Keratinocyte (primary cell): ENCODE data around the gene ZFAND6. TPM values are rescaled to one million over a fixed set of nuclear protein-coding genes. Genes with fewer than 3 reads are reported as not detected.

ENCODE experiments used
- DNase-seq: peaks from one replicate; pipeline ENCODE4 v3.0.0-alpha.2; 2011; ENCODE audit warnings: low read depth, missing footprints, low spot score
- FAIRE-seq: peaks from 2 replicates; lab custom pipeline; 2011; peaks lifted over from hg19 to GRCh38; lab: Jason Lieb, UNC
- H2AFZ ChIP-seq: 2 replicates; pipeline ENCODE4 v1.6.0; 2012; ENCODE audit warnings: low read length, control low read depth, inconsistent platforms; ENCODE audit not compliant: control insufficient read depth
- H3K27ac ChIP-seq: 2 replicates; pipeline ENCODE4 v1.5.1; 2011; ENCODE audit warnings: low read length; ENCODE audit not compliant: control insufficient read depth, insufficient read depth
- H3K27me3 ChIP-seq: 3 replicates; pipeline ENCODE4 v1.6.0; 2011; ENCODE audit warnings: low read length; ENCODE audit not compliant: control insufficient read depth, insufficient read depth; ENCODE audit errors: extremely low read depth
- H3K36me3 ChIP-seq, 2 experiments: 2 replicates in 1 of 2; 3 replicates in 1 of 2; pipeline ENCODE4 v1.5.1; 2011; ENCODE audit warnings: low read length in 2 of 2, mild to moderate bottlenecking in 1 of 2; ENCODE audit not compliant: control insufficient read depth in 2 of 2, insufficient read depth in 2 of 2; ENCODE audit errors: extremely low read depth in 1 of 2
- H3K4me1 ChIP-seq: 3 replicates; pipeline ENCODE4 v1.5.1; 2011; ENCODE audit warnings: low read length; ENCODE audit not compliant: control insufficient read depth, insufficient read depth; ENCODE audit errors: extremely low read depth
- H3K4me2 ChIP-seq: 3 replicates; pipeline ENCODE4 v1.6.0; 2011; ENCODE audit warnings: low read depth, low read length; ENCODE audit not compliant: control insufficient read depth, insufficient read depth; ENCODE audit errors: extremely low read depth
- H3K4me3 ChIP-seq, 3 experiments: fragments of 200-600 bp in 1 of 3; sonication (generic) in 1 of 3; 2 replicates in 2 of 3; 3 replicates in 1 of 3; pipeline ENCODE4 v1.5.1; 2011 to 2016; ENCODE audit warnings: low read length in 3 of 3, mild to moderate bottlenecking in 3 of 3, control low read depth in 2 of 3, inconsistent platforms in 1 of 3, low read depth in 1 of 3, mixed read lengths in 1 of 3, mixed run types in 1 of 3, moderate library complexity in 1 of 3; ENCODE audit not compliant: control insufficient read depth in 2 of 3, insufficient read depth in 2 of 3; ENCODE audit errors: extremely low read depth in 1 of 3
- H3K79me2 ChIP-seq: 2 replicates; pipeline ENCODE4 v1.6.0; 2012; ENCODE audit warnings: low read length; ENCODE audit not compliant: control insufficient read depth, insufficient read depth
- H3K9ac ChIP-seq: 3 replicates; pipeline ENCODE4 v1.6.0; 2011; ENCODE audit warnings: low read length; ENCODE audit not compliant: control insufficient read depth, insufficient read depth; ENCODE audit errors: extremely low read depth
- H3K9me1 ChIP-seq: 3 replicates; pipeline ENCODE4 v1.6.0; 2011; ENCODE audit warnings: low read length; ENCODE audit not compliant: control insufficient read depth, insufficient read depth; ENCODE audit errors: extremely low read depth
- H3K9me3 ChIP-seq: 2 replicates; pipeline ENCODE4 v1.5.1; 2012; ENCODE audit warnings: low read depth, low read length; ENCODE audit not compliant: control insufficient read depth
- H4K20me1 ChIP-seq: 3 replicates; pipeline ENCODE4 v1.6.0; 2011; ENCODE audit warnings: low read length; ENCODE audit not compliant: control insufficient read depth, insufficient read depth; ENCODE audit errors: extremely low read depth
- CTCF ChIP-seq, 3 experiments: IDR thresholded peaks in 1 of 3; conservative IDR thresholded peaks in 1 of 3; optimal IDR thresholded peaks in 1 of 3; 2 replicates in 2 of 3; 3 replicates in 1 of 3; pipeline versions ENCODE3 to v1.5.1; 2011; ENCODE audit warnings: low read length in 3 of 3, mild to moderate bottlenecking in 3 of 3, moderate library complexity in 2 of 3, control low read depth in 1 of 3, inconsistent platforms in 1 of 3; ENCODE audit not compliant: insufficient read depth in 2 of 3; ENCODE audit errors: extremely low read depth in 1 of 3
- EZH2 ChIP-seq: IDR thresholded peaks from one replicate; pipeline ENCODE4 v1.6.1; 2012; ENCODE audit warnings: inconsistent platforms, mild to moderate bottlenecking, low read length, moderate library complexity
- dilution Hi-C: fragments of 300-500 bp; cut with MboI; formaldehyde crosslinking; loops from one replicate; pipeline ENCODE4 v1.7.0; 2020; ENCODE audit warnings: low sequenced_read_pairs; ENCODE audit not compliant: extremely low pct_ligation_motif_present
- polyA plus RNA-seq, 5 experiments: library from polyadenylated mRNA; depleted of rRNA in 3 of 5; stranded (reverse) in 3 of 5; stranded (forward) in 1 of 5; unstranded in 1 of 5; fragments of >200 nt; gene quantifications; 1 replicate in 1 of 5; 2 replicates in 3 of 5; 3 replicates in 1 of 5; pipeline versions ENCODE4 v1.2.1 to v1.2.3, GENCODE V29; 2011 to 2012; ENCODE audit warnings: missing spikeins in 2 of 5, low read depth in 1 of 5, low replicate concordance in 1 of 5

ZFAND6 gene
- polyA plus RNA-seq, 1 donor (not counting 4 experiments of a cell fraction or from before 2014, with no cell fraction given): 142 TPM

- TF ChIP-seq EZH2 (no peak), CTCF (optimal IDR thresholded peaks at IDR 0.05 in 1 of 3, IDR thresholded peaks at IDR 0.05 in 1 of 3, conservative IDR thresholded peaks at IDR 0.05 in 1 of 3; ENCODE audit: extremely low read depth in 1 of 3, insufficient read depth in 2 of 3, low read length in 3 of 3) (no peak)
- Histone ChIP-seq H3K9me1 (no peaks in the 10 kb centered on the region), H2AFZ (no peak overlapping the region), H3K36me3 (no peaks in the 10 kb centered on the region), H3K9me3 (no peaks in the 10 kb centered on the region), H3K4me1 (peaks cover 22% of the 10 kb centered on the region), H3K27ac (no peak overlapping the region), H3K4me3 (peak overlapping the region; percentile 72 to 87 (median 78)), H3K27me3 (no peaks in the 10 kb centered on the region), H4K20me1 (no peaks in the 10 kb centered on the region), H3K9ac (peak overlapping the region; percentile 93), H3K4me2 (peak overlapping the region; percentile 84), H3K79me2 (peaks cover 64% of the 10 kb centered on the region)
- DNase-seq (no peak), FAIRE-seq (no peak)
- dilution Hi-C loops: no loop called here
Measured at GRCh38 chr15:80061582-80061981, 2.1 kb downstream of the ZFAND6 start.

GRCh38 chr15:80066912-80067311, 7.4 kb downstream of the ZFAND6 start:
- no peak overlapping the region for H3K27ac ChIP-seq
- FAIRE-seq: no peak
- TF ChIP-seq CTCF (optimal IDR thresholded peaks at IDR 0.05 in 1 of 3, IDR thresholded peaks at IDR 0.05 in 1 of 3, conservative IDR thresholded peaks at IDR 0.05 in 1 of 3; ENCODE audit: extremely low read depth in 1 of 3, insufficient read depth in 2 of 3, low read length in 3 of 3): no peak
- no peak for TF ChIP-seq EZH2

More at GRCh38 chr15:80066912-80067311, 7.4 kb downstream of the ZFAND6 start:
- Histone ChIP-seq H3K4me3 (no peak overlapping the region), H3K4me2 (no peak overlapping the region), H3K27me3 (no peaks in the 10 kb centered on the region), H3K9me3 (no peaks in the 10 kb centered on the region), H3K79me2 (peaks cover 95% of the 10 kb centered on the region), H3K9me1 (no peaks in the 10 kb centered on the region), H3K4me1 (peaks cover 13% of the 10 kb centered on the region), H2AFZ (no peak overlapping the region), H3K36me3 (no peaks in the 10 kb centered on the region), H4K20me1 (no peaks in the 10 kb centered on the region), H3K9ac (no peak overlapping the region)
- dilution Hi-C loops: no loop called here
- no peak for DNase-seq
